B cell (primary cell): Measurements from ENCODE around the gene NYNRIN.

Experiments
- CTCF ChIP-seq: fragments of 200-600 bp; IDR thresholded peaks from one replicate; pipeline ENCODE4 v1.8.0; 2022; ENCODE audit warnings: antibody characterized with exemption, mild to moderate bottlenecking
- EZH2 ChIP-seq: IDR thresholded peaks from 2 replicates; pipeline ENCODE4 v1.6.1; 2012; ENCODE audit warnings: borderline replicate concordance, low read depth, mild to moderate bottlenecking, moderate library complexity, low read length; ENCODE audit not compliant: insufficient read depth, poor library complexity, severe bottlenecking

- TF ChIP-seq CTCF (no peak), EZH2 (no peak)
These were observed 30.6 kb upstream of the NYNRIN start for GRCh38 chr14:24368212-24368561.
